Kidney (tissue), 14 donors: ENCODE measurements around the gene C1GALT1. TPM values are rescaled to one million over a fixed set of nuclear protein-coding genes. Genes with fewer than 3 reads are reported as not detected.

Experiments used
- DNase-seq, 5 donors: peaks; one replicate each; pipeline ENCODE4 v3.0.0-alpha.2; 2013 to 2020
- FAIRE-seq: peaks from 2 replicates; lab custom pipeline; 2012; peaks lifted over from hg19 to GRCh38; lab: Jason Lieb, UNC
- H3K27ac ChIP-seq, 2 donors: one replicate each; pipeline ENCODE4 v1.7.0; 2013; ENCODE audit warnings: low read depth in 2 of 2, low read length in 2 of 2, inconsistent platforms in 1 of 2
- H3K27me3 ChIP-seq: one replicate; pipeline ENCODE4 v1.7.1; 2013; ENCODE audit warnings: low read length, inconsistent platforms; ENCODE audit not compliant: control insufficient read depth, insufficient read depth
- H3K36me3 ChIP-seq, 3 donors: one replicate each; pipeline versions ENCODE4 v1.7.0 to v1.7.1; 2013; ENCODE audit warnings: low read length in 3 of 3, control low read depth in 1 of 3, inconsistent platforms in 1 of 3; ENCODE audit not compliant: insufficient read depth in 3 of 3, control insufficient read depth in 2 of 3
- H3K4me1 ChIP-seq, 3 donors: one replicate each; pipeline versions ENCODE4 v1.7.0 to v1.7.1; 2013; ENCODE audit warnings: low read length in 3 of 3, inconsistent platforms in 1 of 3, low read depth in 1 of 3; ENCODE audit not compliant: control insufficient read depth in 2 of 3, insufficient read depth in 2 of 3
- H3K4me3 ChIP-seq, 3 donors: one replicate each; pipeline versions ENCODE4 v1.7.0 to v1.8.1; 2013; ENCODE audit warnings: low read length in 3 of 3, control low read depth in 1 of 3, inconsistent platforms in 1 of 3
- H3K9ac ChIP-seq, 3 donors: one replicate each; pipeline versions ENCODE4 v1.7.0 to v1.7.1; 2013; ENCODE audit warnings: low read length in 3 of 3, control low read depth in 1 of 3, inconsistent platforms in 1 of 3
- H3K9me3 ChIP-seq, 3 donors: one replicate each; pipeline versions ENCODE4 v1.7.0 to v1.7.1; 2013; ENCODE audit warnings: low read length in 3 of 3, control low read depth in 1 of 3, inconsistent platforms in 1 of 3; ENCODE audit not compliant: control insufficient read depth in 2 of 3, insufficient read depth in 1 of 3
- intact Hi-C: fragments of 100-400 bp; cut with DNase I; formaldehyde crosslinking; loops from one replicate; pipeline ENCODE4 v1.11.1; 2022
- polyA plus RNA-seq: library from polyadenylated mRNA; stranded (reverse); fragments of 350-450 nt; fragmentation: Illumina TruSeq; extraction: RNeasy Lipid Tissue Mini Kit (QIAGEN cat#74804); gene quantifications from one replicate; pipeline ENCODE4 v1.2.3, GENCODE V29; 2014; ENCODE audit warnings: low read depth, low replicate concordance; ENCODE audit not compliant: insufficient read depth
- total RNA-seq: library from RNA; stranded (reverse); fragmentation: NEBNext Ultra II Directional; extraction: Animal tissue kit (Norgen Biotek cat#: 25700); gene quantifications from one replicate; pipeline ENCODE4 v1.2.1, GENCODE V29; 2021
- TF ChIP-seq, protein P1 (sequence below): IDR thresholded peaks from 3 replicates; pipeline ENCODE4 v1.5.1; 2012; ENCODE audit warnings: mild to moderate bottlenecking, moderate library complexity, borderline replicate concordance; ENCODE audit not compliant: insufficient read depth; ENCODE audit errors: extremely low read depth
- donor health status: control.
- donor health status: control.
- donor health status: control.
- donor health status: control.
- donor health status: control.
- donor health status: DM: yes; HTN: yes; CAD: no.
- donor health status: Normal renal cell carcinoma (clear cell type).

The C1GALT1 gene
- total and polyA plus RNA-seq, 2 donors from 2014 or later: 16.0 to 43.0 TPM

- intact Hi-C loops: no loop called here
- DNase-seq (peak in 2 of 5 donors; percentile 68 to 77), FAIRE-seq (no peak)
- H3K36me3 ChIP-seq: no peaks in the 10 kb centered on the region
- no peaks in the 10 kb centered on the region for H3K9me3 ChIP-seq
- no peak overlapping the region for H3K27ac ChIP-seq
- TF ChIP-seq, protein P1, sequence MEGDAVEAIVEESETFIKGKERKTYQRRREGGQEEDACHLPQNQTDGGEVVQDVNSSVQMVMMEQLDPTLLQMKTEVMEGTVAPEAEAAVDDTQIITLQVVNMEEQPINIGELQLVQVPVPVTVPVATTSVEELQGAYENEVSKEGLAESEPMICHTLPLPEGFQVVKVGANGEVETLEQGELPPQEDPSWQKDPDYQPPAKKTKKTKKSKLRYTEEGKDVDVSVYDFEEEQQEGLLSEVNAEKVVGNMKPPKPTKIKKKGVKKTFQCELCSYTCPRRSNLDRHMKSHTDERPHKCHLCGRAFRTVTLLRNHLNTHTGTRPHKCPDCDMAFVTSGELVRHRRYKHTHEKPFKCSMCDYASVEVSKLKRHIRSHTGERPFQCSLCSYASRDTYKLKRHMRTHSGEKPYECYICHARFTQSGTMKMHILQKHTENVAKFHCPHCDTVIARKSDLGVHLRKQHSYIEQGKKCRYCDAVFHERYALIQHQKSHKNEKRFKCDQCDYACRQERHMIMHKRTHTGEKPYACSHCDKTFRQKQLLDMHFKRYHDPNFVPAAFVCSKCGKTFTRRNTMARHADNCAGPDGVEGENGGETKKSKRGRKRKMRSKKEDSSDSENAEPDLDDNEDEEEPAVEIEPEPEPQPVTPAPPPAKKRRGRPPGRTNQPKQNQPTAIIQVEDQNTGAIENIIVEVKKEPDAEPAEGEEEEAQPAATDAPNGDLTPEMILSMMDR: no peak
- no peak overlapping the region for H3K4me3 ChIP-seq
- H3K27me3 ChIP-seq: no peaks in the 10 kb centered on the region
- H3K9ac ChIP-seq: peak overlapping the region in 1 of 3 donors; percentile 24
- H3K4me1 ChIP-seq: peaks cover 0 to 3% (median 0%) of the 10 kb centered on the region in 3 donors
These were observed 5.3 kb upstream of the C1GALT1 start for GRCh38 chr7:7177044-7177517.

DNA sequence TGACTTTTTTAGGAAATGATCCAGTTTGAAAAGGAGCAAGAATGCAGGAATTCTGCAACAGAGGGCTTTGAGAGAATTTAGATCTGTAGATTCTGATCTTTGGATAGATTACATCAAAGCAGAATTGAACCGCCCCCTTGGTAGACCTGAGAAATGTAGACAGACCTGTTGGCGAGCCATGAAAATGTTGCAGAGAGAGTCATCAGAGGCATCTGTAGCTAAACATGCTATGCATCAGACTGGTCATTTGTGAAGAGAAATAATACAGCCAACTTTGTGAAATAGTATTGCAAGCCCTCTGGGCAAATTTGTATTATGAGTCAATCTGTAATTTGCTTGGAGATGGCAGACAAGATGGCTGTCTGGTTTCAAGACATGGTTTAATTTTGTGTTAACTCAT is 4.3 kb upstream of the C1GALT1 start:
- H3K36me3 ChIP-seq: no peaks in the 10 kb centered on the region
- H3K9ac ChIP-seq: no peak overlapping the region
- no peaks in the 10 kb centered on the region for H3K9me3 ChIP-seq
- TF ChIP-seq, protein P1: no peak
- H3K4me1 ChIP-seq: peaks cover 0 to 3% (median 0%) of the 10 kb centered on the region in 3 donors
- FAIRE-seq (no peak), DNase-seq (no peak)
- intact Hi-C loops: no loop called here
- H3K27me3 ChIP-seq: no peaks in the 10 kb centered on the region
- no peak overlapping the region for H3K27ac ChIP-seq
- no peak overlapping the region for H3K4me3 ChIP-seq

DNA sequence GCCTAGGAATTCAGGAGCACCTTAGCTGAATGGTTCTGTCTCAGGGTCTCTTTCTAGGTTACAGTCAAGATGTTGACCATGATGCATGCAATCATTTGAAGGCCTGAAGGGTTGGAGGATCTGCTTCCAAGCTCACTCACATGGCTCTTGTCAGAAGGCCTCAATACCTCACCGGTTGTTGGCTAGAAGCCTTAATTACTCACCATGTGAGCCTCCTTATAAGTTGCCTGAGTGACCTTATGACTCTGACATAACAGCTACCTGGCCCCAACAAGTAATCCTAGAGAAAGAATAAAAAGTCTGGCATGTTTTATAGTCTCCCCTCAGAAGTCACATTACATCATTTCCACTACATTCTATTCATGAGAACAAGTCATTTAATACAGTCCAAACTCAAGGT is 3.4 kb upstream of the C1GALT1 start:
- FAIRE-seq: no peak
- Histone ChIP-seq H3K9ac (no peak overlapping the region), H3K27me3 (no peaks in the 10 kb centered on the region), H3K9me3 (no peaks in the 10 kb centered on the region), H3K27ac (no peak overlapping the region), H3K4me1 (peaks cover 0 to 4% (median 0%) of the 10 kb centered on the region in 3 donors), H3K36me3 (no peaks in the 10 kb centered on the region), H3K4me3 (no peak overlapping the region)
- intact Hi-C loops: no loop called here
- TF ChIP-seq, protein P1: no peak
- no peak for DNase-seq
